Small intestine (tissue), 16 donors: Measurements from ENCODE around the gene B3GNT7. TPM values are rescaled to one million over a fixed set of nuclear protein-coding genes. Genes with fewer than 3 reads are reported as not detected.
A peak's percentile ranks its signal among the peaks of the same experiment; 100 is the strongest.
"Not testable (repeated sequence)": the region's sequence is repeated elsewhere in the genome, so short reads cannot be mapped to it uniquely, and the experiment has no call there.

Experiments
- DNase-seq, 2 donors: peaks; one replicate each; pipeline versions ENCODE4 v3.0.0 to v3.0.0-alpha.2; 2013
- FAIRE-seq: peaks from 2 replicates; lab custom pipeline; 2012; peaks lifted over from hg19 to GRCh38; lab: Jason Lieb, UNC
- H3K27ac ChIP-seq, 3 donors: one replicate each; pipeline ENCODE4 v1.5.1; 2013; ENCODE audit warnings: low read length in 2 of 3, mild to moderate bottlenecking in 2 of 3, control low read depth in 1 of 3, inconsistent platforms in 1 of 3, low read depth in 1 of 3, moderate library complexity in 1 of 3
- H3K27me3 ChIP-seq, 3 donors: one replicate each; pipeline ENCODE4 v1.6.1; 2013; ENCODE audit warnings: low read length in 3 of 3, inconsistent platforms in 1 of 3; ENCODE audit not compliant: control insufficient read depth in 3 of 3, insufficient read depth in 3 of 3
- H3K36me3 ChIP-seq, 3 donors: one replicate each; pipeline ENCODE4 v1.6.1; 2013; ENCODE audit warnings: low read length in 3 of 3, inconsistent platforms in 1 of 3, low read depth in 1 of 3, mild to moderate bottlenecking in 1 of 3, moderate library complexity in 1 of 3; ENCODE audit not compliant: control insufficient read depth in 3 of 3, insufficient read depth in 2 of 3
- H3K4me1 ChIP-seq, 3 donors: one replicate each; pipeline ENCODE4 v1.6.1; 2013; ENCODE audit warnings: low read length in 2 of 3, inconsistent platforms in 1 of 3, low read depth in 1 of 3, mild to moderate bottlenecking in 1 of 3, moderate library complexity in 1 of 3; ENCODE audit not compliant: control insufficient read depth in 3 of 3, insufficient read depth in 2 of 3
- H3K4me3 ChIP-seq, 3 donors: one replicate each; pipeline ENCODE4 v1.5.1; 2013; ENCODE audit warnings: low read length in 3 of 3, control low read depth in 1 of 3, inconsistent platforms in 1 of 3, low read depth in 1 of 3, mild to moderate bottlenecking in 1 of 3, moderate library complexity in 1 of 3
- H3K9me3 ChIP-seq, 2 donors: one replicate each; pipeline ENCODE4 v1.6.1; 2013; ENCODE audit warnings: low read depth in 1 of 2, low read length in 1 of 2; ENCODE audit not compliant: control insufficient read depth in 2 of 2, insufficient read depth in 1 of 2
- WGBS, 3 donors: extraction: QIAGEN DNeasy Blood & Tissue Kit; methylation state at CpG; one replicate each; pipeline ENCODE4 v1.1.7; 2013; 5-methylcytosine and 5-hydroxymethylcytosine counted together
- long read RNA-seq, 10 donors: transcript quantifications; one replicate each; lab custom pipeline, GENCODE V29; 2026
- polyA plus RNA-seq, 4 donors: library from polyadenylated mRNA; stranded (reverse) in 3 of 4; unstranded in 1 of 4; fragments of 200-250 nt in 3 of 4; fragments of 120-200 nt in 1 of 4; gene quantifications; one replicate each; pipeline versions ENCODE4 v1.2.1 to v1.2.3, GENCODE V29; 2013
- donor health status: healthy with polysubstance abuse.
- donor health status: control.
- donor health status: control.
- donor health status: Bipolar disorder and iron deficiency.
- donor health status: healthy.

B3GNT7 gene, protein sequence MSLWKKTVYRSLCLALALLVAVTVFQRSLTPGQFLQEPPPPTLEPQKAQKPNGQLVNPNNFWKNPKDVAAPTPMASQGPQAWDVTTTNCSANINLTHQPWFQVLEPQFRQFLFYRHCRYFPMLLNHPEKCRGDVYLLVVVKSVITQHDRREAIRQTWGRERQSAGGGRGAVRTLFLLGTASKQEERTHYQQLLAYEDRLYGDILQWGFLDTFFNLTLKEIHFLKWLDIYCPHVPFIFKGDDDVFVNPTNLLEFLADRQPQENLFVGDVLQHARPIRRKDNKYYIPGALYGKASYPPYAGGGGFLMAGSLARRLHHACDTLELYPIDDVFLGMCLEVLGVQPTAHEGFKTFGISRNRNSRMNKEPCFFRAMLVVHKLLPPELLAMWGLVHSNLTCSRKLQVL
- 10 to 100 TPM; 13.8 to 44.6 (median 18.3) TPM for polyA plus RNA-seq
- long read RNA-seq, donor 1 = 0 reads
- long read RNA-seq, donor 2, transcript B3GNT7-201 (2 exons, 3,706 nt) = major isoform, 9 of 9 reads
- long read RNA-seq, donor 2, partial matches to known transcripts = 0 of 9 reads
- long read RNA-seq, donor 2, other reads (novel, unspliced or antisense) = 0 of 9 reads
- long read RNA-seq, donor 3, transcript B3GNT7-201 (2 exons, 3,706 nt) = major isoform, 10 of 10 reads
- long read RNA-seq, donor 3, partial matches to known transcripts = 0 of 10 reads
- long read RNA-seq, donor 3, other reads (novel, unspliced or antisense) = 0 of 10 reads
- long read RNA-seq, donor 4, partial matches to known transcripts = 0 of 1 reads
- long read RNA-seq, donor 4, other reads (novel, unspliced or antisense) = 0 of 1 reads
- long read RNA-seq, donor 5 = 0 reads
- long read RNA-seq, donor 6, transcript B3GNT7-201 (2 exons, 3,706 nt) = major isoform, 8 of 8 reads
- long read RNA-seq, donor 6, partial matches to known transcripts = 0 of 8 reads
- long read RNA-seq, donor 6, other reads (novel, unspliced or antisense) = 0 of 8 reads
- long read RNA-seq, donor 7 = 0 reads
- long read RNA-seq, donor 8, partial matches to known transcripts = 0 of 1 reads
- long read RNA-seq, donor 8, other reads (novel, unspliced or antisense) = 0 of 1 reads
- long read RNA-seq, donor 9, transcript B3GNT7-201 (2 exons, 3,706 nt) = major isoform, 7 of 7 reads
- long read RNA-seq, donor 9, partial matches to known transcripts = 0 of 7 reads
- long read RNA-seq, donor 9, other reads (novel, unspliced or antisense) = 0 of 7 reads
- long read RNA-seq, donor 10, transcript B3GNT7-201 (2 exons, 3,706 nt) = major isoform, 8 of 37 reads
- long read RNA-seq, donor 10, partial matches to known transcripts = 29 of 37 reads
- long read RNA-seq, donor 10, other reads (novel, unspliced or antisense) = 0 of 37 reads

DNA sequence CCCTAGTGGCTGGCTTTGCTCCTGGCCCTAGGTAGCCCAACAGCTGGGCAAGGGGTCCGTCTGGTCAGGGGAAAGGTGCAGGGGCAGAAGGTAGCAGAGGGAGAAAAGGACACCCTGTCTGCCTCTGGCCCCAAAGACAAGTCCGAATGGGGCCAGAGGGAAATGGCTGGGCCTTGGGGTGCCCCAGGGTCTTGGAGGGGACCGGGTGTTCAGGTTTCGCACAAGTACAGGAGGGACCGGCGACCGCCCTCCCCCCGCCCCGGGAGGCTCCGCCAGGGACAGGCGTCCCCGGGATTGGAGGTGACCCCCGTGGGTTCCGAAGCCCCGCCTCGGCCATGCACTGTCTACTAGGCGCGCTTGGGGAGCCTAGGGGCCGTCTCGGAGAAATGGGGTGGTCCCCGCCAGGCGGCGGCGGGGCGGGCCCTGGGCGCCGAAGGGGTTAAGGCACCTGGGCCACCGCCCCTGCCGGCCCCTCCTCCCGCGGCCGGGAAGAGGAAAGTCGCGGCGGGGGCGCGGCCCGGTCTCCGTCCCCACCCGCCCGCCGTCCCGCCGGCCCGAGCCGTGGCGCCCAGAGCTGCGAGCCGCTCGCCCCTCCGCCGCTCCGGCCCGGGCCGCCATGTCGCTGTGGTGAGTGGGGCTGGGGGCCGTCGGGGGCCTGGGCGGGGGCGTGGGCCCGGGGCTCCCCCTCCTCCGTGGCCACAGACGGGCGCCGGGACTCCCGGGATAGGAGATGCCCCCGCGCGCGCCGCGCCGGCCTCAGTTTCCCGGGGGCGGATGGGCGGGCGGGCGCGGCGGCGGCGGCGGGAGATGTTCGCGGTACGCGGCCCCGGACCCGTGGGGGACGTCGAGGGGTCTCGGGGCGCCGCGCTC is at the start of gene B3GNT7:
TSS of gene B3GNT7 (plus strand) at position 523 of the 870 bp plus-strand sequence. CDS start at position 617, 94 bp downstream.
- H3K9me3 ChIP-seq = no peaks in the 10 kb centered on the region
- WGBS, 3 donors = 3 to 4% (median 4%) methylated on average over 37 to 95 of the region's 95 CpGs
- H3K27ac ChIP-seq = peak within 1 kb of the TSS; percentile 41 to 82 (median 50)
- H3K36me3 ChIP-seq = peaks cover 0 to 35% (median 10%) of the 10 kb centered on the region in 3 donors
- H3K4me1 ChIP-seq = peaks cover 0 to 43% (median 2%) of the 10 kb centered on the region in 3 donors
- H3K27me3 ChIP-seq = no peaks in the 10 kb centered on the region
- peak within 1 kb of the TSS; percentile 56 to 89 (median 64) for H3K4me3 ChIP-seq
- DNase-seq (peak; percentile 60 to 80), FAIRE-seq (no peak)

DNA sequence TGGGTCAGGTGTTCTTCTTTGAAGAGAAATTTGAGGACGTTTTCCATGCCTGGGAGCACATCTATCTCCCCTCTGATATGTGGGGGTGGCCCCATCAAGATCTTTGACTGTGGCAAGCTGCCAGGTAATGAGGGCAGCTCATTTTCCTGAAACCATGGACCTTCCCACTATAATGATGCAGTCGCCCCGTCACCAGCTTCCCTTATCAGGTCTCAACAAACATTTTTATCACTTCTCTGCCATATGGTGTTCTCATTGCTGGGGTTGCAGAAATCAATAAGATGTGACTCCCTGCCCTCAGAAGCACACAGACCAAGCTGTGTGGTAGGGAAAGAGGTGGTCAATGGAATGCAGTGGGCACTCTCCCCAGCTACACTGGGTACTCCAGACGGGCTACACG is 48.4 kb upstream of the B3GNT7 start:
- H3K4me1 ChIP-seq = peaks cover 0 to 25% (median 4%) of the 10 kb centered on the region in 3 donors
- H3K36me3 ChIP-seq = peaks cover 0 to 2% (median 0%) of the 10 kb centered on the region in 3 donors
- H3K9me3 ChIP-seq = no peaks in the 10 kb centered on the region
- peak overlapping the region in 1 of 3 donors; percentile 26 for H3K27ac ChIP-seq
- FAIRE-seq (no peak), DNase-seq (peak; percentile 89 to 91)
- 11 to 60% (median 29%) methylated on average over 5 of the region's 5 CpGs for WGBS, 3 donors
- no peaks in the 10 kb centered on the region for H3K27me3 ChIP-seq
- no peak overlapping the region for H3K4me3 ChIP-seq

GRCh38 chr2:231347638-231348037 is 47.9 kb upstream of the B3GNT7 start:
- WGBS, 3 donors = 80 to 100% (median 98%) methylated on average over 1 of the region's 1 CpG
- Histone ChIP-seq H3K27me3 (no peaks in the 10 kb centered on the region), H3K9me3 (no peaks in the 10 kb centered on the region), H3K4me1 (peaks cover 0 to 25% (median 4%) of the 10 kb centered on the region in 3 donors), H3K36me3 (peaks cover 0 to 2% (median 0%) of the 10 kb centered on the region in 3 donors), H3K27ac (peak overlapping the region in 1 of 3 donors; percentile 26), H3K4me3 (no peak overlapping the region)
- no peak for FAIRE-seq
- no peak for DNase-seq

DNA sequence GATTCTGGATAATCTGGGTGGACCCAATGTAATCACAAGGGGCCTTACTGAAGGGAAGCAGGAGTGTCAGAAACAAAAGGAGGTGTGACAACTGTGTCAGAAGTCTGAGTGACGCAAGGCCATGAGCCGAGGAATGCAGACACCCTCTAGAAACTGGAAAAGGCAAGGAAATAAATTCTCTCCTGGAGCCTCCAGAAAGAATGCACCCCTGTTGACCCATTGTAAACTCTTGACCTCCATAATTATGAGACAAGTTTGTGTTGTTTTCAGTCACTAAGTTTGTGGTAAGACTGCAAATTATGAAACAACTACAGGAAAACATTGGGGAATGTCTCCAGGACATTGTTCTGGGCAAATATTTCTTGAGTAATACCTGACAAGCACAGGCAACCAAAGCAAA is 47.3 kb upstream of the B3GNT7 start:
- Histone ChIP-seq H3K4me1 (peaks cover 0 to 25% (median 4%) of the 10 kb centered on the region in 3 donors), H3K9me3 (no peaks in the 10 kb centered on the region), H3K4me3 (no peak overlapping the region), H3K27ac (peak overlapping the region in 1 of 3 donors; percentile 26), H3K27me3 (no peaks in the 10 kb centered on the region), H3K36me3 (peaks cover 0 to 2% (median 0%) of the 10 kb centered on the region in 3 donors)
- FAIRE-seq (no peak), DNase-seq (peak in 1 of 2 donors; percentile 54)
- WGBS, 3 donors = 74 to 83% (median 77%) methylated on average over 2 of the region's 2 CpGs

DNA sequence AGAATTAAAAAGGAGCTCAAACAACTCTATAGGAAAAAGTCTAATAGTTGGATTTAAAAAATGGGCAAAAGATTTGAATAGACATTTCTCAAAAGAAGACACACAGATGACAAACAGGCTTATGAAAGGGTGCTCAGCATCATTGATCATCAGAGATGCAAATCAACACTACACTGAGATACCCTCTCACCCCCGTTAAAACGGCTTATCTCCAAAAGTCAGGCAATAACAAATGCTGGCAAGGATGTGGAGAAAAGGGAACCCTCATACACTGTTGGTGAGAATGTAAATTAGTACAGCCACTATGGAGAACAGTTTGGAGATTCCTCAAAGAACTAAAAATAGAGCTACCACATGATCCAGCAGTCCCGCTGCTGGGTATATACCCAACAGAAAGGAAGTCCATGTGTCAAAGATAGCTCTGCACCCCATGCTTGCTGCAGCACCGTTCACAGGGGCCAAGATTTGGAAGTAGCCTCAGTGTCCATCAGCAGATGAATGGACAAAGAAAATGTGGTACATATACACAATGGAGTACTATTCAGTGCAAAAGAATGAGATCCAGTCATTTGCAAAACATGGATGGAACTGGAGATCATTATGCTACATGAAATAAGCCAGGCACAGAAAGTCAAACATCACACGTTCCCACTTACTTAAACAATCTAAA is 46.7 kb upstream of the B3GNT7 start:
- H3K4me3 ChIP-seq = no peak overlapping the region
- no peak for DNase-seq
- FAIRE-seq = no peak
- peaks cover 0 to 2% (median 0%) of the 10 kb centered on the region in 3 donors for H3K36me3 ChIP-seq
- H3K27ac ChIP-seq = peak overlapping the region in 1 of 3 donors; percentile 26
- no peaks in the 10 kb centered on the region for H3K27me3 ChIP-seq
- peaks cover 0 to 22% (median 4%) of the 10 kb centered on the region in 3 donors for H3K4me1 ChIP-seq
- 72 to 80% (median 78%) methylated on average over 5 of the region's 5 CpGs for WGBS, 3 donors
- H3K9me3 ChIP-seq = no peaks in the 10 kb centered on the region

GRCh38 chr2:231349374-231349735 is 46.2 kb upstream of the B3GNT7 start:
- H3K4me1 ChIP-seq = peaks cover 0 to 22% (median 4%) of the 10 kb centered on the region in 3 donors
- not testable (repeated sequence) for H3K9me3 ChIP-seq, H3K4me3 ChIP-seq, H3K27me3 ChIP-seq, DNase-seq, FAIRE-seq, H3K36me3 ChIP-seq, H3K27ac ChIP-seq
- 88 to 95% (median 94%) methylated on average over 10 of the region's 10 CpGs for WGBS, 3 donors

DNA sequence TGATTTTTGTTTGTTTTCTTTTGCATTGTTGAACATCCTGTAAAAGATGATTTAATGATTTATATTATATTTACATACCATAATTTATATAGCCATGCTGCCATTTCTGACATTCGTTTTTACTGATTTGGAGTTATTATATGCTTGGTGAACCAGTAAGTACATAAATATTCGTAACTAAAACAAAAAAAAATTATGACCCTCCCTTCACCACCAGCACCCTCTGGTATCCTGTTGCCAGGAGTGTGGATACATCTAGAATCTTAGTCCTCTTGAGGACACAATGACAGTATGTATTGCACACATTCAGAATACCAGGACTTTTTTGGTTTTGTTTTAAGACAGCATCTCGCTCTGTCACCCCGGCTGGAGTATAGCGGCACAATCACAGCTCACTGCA is 43.9 kb upstream of the B3GNT7 start:
- H3K36me3 ChIP-seq = peaks cover 0 to 2% (median 0%) of the 10 kb centered on the region in 3 donors
- no peak overlapping the region for H3K4me3 ChIP-seq
- H3K27me3 ChIP-seq = no peaks in the 10 kb centered on the region
- DNase-seq (no peak), FAIRE-seq (no peak)
- 77 to 85% (median 81%) methylated on average over 5 of the region's 5 CpGs for WGBS, 3 donors
- no peak overlapping the region for H3K27ac ChIP-seq
- H3K9me3 ChIP-seq = no peaks in the 10 kb centered on the region
- peaks cover 0 to 14% (median 4%) of the 10 kb centered on the region in 3 donors for H3K4me1 ChIP-seq
